H1 (cell line): ENCODE data around the gene LRCH3. TPM values are rescaled to one million over a fixed set of nuclear protein-coding genes. Genes with fewer than 3 reads are reported as not detected.

ENCODE experiments used
- CTCF ChIA-PET: fragments of 300-600 bp; sonication (Branson Sonifier 250); formaldehyde crosslinking; loops from one replicate; lab custom pipeline; 2021; ENCODE audit not compliant: partially characterized antibody; lab: Charles Lee
- POLR2A ChIA-PET: fragments of 300-600 bp; sonication (Branson Sonifier 250); formaldehyde crosslinking; loops from one replicate; lab custom pipeline; 2021; ENCODE audit warnings: inconsistent platforms; ENCODE audit not compliant: partially characterized antibody; lab: Charles Lee
- DNase-seq, 2 experiments: peaks; one replicate each; pipeline versions ENCODE4 v3.0.0 to v3.0.0-alpha.2; 2010 to 2022; ENCODE audit warnings: low spot score in 2 of 2, low read depth in 1 of 2, mixed read lengths in 1 of 2
- FAIRE-seq: peaks from 2 replicates; lab custom pipeline; 2011; peaks lifted over from hg19 to GRCh38; lab: Jason Lieb, UNC
- H2AFZ ChIP-seq: 2 replicates; pipeline ENCODE4 v1.8.1; 2012; ENCODE audit warnings: low read length, inconsistent platforms
- H2AK5ac ChIP-seq: 2 replicates; pipeline ENCODE4 v1.6.1; 2013; ENCODE audit warnings: low read depth, low read length
- H2BK120ac ChIP-seq: replicated peaks from 2 replicates; pipeline ENCODE3; 2013; ENCODE audit warnings: low read depth, low read length, inconsistent platforms
- H2BK12ac ChIP-seq: 2 replicates; pipeline ENCODE4 v1.6.1; 2013; ENCODE audit warnings: low read depth, low read length
- H2BK15ac ChIP-seq: 2 replicates; pipeline ENCODE4 v1.6.1; 2013; ENCODE audit warnings: low read length
- H2BK20ac ChIP-seq: 2 replicates; pipeline ENCODE4 v1.6.1; 2013; ENCODE audit warnings: low read length
- H2BK5ac ChIP-seq: 2 replicates; pipeline ENCODE4 v1.6.1; 2013; ENCODE audit warnings: low read depth, low read length
- H3K14ac ChIP-seq: 2 replicates; pipeline ENCODE4 v1.6.1; 2013; ENCODE audit warnings: inconsistent platforms; ENCODE audit not compliant: insufficient read length
- H3K18ac ChIP-seq: 2 replicates; pipeline ENCODE4 v1.6.1; 2013; ENCODE audit warnings: low read length; ENCODE audit errors: extremely low read depth
- H3K23ac ChIP-seq: 2 replicates; pipeline ENCODE4 v1.6.1; 2013; ENCODE audit warnings: inconsistent platforms; ENCODE audit not compliant: insufficient read length
- H3K23me2 ChIP-seq: 2 replicates; pipeline ENCODE4 v1.6.1; 2013; ENCODE audit warnings: low read depth, low read length
- H3K27ac ChIP-seq: 2 replicates; pipeline ENCODE4 v1.6.1; 2011; ENCODE audit warnings: low read depth, low read length, inconsistent platforms
- H3K27me3 ChIP-seq, 4 experiments: replicated peaks in 1 of 4; 1 replicate in 1 of 4; 2 replicates in 3 of 4; pipeline versions ENCODE4 v1.6.1 to v1.8.1; 2011 to 2013; ENCODE audit warnings: low read length in 3 of 4, mild to moderate bottlenecking in 3 of 4, inconsistent platforms in 2 of 4, mixed read lengths in 2 of 4, moderate library complexity in 1 of 4; ENCODE audit not compliant: control insufficient read depth in 3 of 4, insufficient read depth in 3 of 4; ENCODE audit errors: extremely low read depth in 1 of 4
- H3K36me3 ChIP-seq, 4 experiments: 2 replicates each; pipeline versions ENCODE4 v1.6.1 to v1.8.1; 2011 to 2013; ENCODE audit warnings: mild to moderate bottlenecking in 4 of 4, low read length in 3 of 4, moderate library complexity in 2 of 4, control low read depth in 1 of 4, inconsistent platforms in 1 of 4; ENCODE audit not compliant: insufficient read depth in 4 of 4, control insufficient read depth in 2 of 4
- H3K4ac ChIP-seq: replicated peaks from 2 replicates; pipeline ENCODE3; 2013; ENCODE audit warnings: low read length, low read depth, mixed read lengths, inconsistent platforms; ENCODE audit not compliant: insufficient read length
- H3K4me1 ChIP-seq, 4 experiments: replicated peaks in 1 of 4; 1 replicate in 1 of 4; 2 replicates in 3 of 4; pipeline versions ENCODE4 v1.6.1 to v1.8.1; 2011 to 2013; ENCODE audit warnings: low read length in 3 of 4, inconsistent platforms in 2 of 4, mixed read lengths in 1 of 4; ENCODE audit not compliant: insufficient read depth in 4 of 4, control insufficient read depth in 3 of 4
- H3K4me2 ChIP-seq, 2 experiments: 2 replicates each; pipeline versions ENCODE4 v1.6.1 to v1.8.1; 2011 to 2013; ENCODE audit warnings: low read depth in 2 of 2, low read length in 2 of 2, control low read depth in 1 of 2, inconsistent platforms in 1 of 2, mild to moderate bottlenecking in 1 of 2; ENCODE audit not compliant: insufficient read depth in 1 of 2
- H3K4me3 ChIP-seq, 4 experiments: fragments of 200-600, 300-600 bp in 1 of 4; sonication (generic), shearing (Covaris generic), sonication (Bioruptor Twin) in 1 of 4; 2 replicates each; pipeline versions ENCODE4 v1.5.1 to v1.8.1; 2011 to 2016; ENCODE audit warnings: low read length in 4 of 4, low read depth in 3 of 4, control low read depth in 2 of 4, inconsistent platforms in 2 of 4, mild to moderate bottlenecking in 2 of 4, mixed read lengths in 1 of 4, moderate library complexity in 1 of 4; ENCODE audit not compliant: insufficient read depth in 2 of 4; ENCODE audit errors: extremely low read depth in 1 of 4
- H3K56ac ChIP-seq: replicated peaks from 2 replicates; pipeline ENCODE3; 2013; ENCODE audit warnings: low read depth, mild to moderate bottlenecking, mixed read lengths, low read length, inconsistent platforms; ENCODE audit not compliant: insufficient read length
- H3K79me1 ChIP-seq: 2 replicates; pipeline ENCODE4 v1.6.1; 2013; ENCODE audit warnings: low read depth, low read length, control low read depth
- H3K79me2 ChIP-seq, 2 experiments: 2 replicates each; pipeline versions ENCODE4 v1.6.1 to v1.8.1; 2012 to 2013; ENCODE audit warnings: low read length in 2 of 2, mild to moderate bottlenecking in 2 of 2, inconsistent platforms in 1 of 2; ENCODE audit not compliant: insufficient read depth in 2 of 2, control insufficient read depth in 1 of 2
- H3K9ac ChIP-seq, 4 experiments: replicated peaks in 1 of 4; 1 replicate in 1 of 4; 2 replicates in 3 of 4; pipeline versions ENCODE4 v1.6.1 to v1.8.1; 2011 to 2013; ENCODE audit warnings: low read depth in 3 of 4, low read length in 3 of 4, control low read depth in 2 of 4, mild to moderate bottlenecking in 2 of 4, moderate library complexity in 2 of 4, inconsistent platforms in 1 of 4; ENCODE audit errors: extremely low read depth in 1 of 4
- H3K9me3 ChIP-seq, 2 experiments: 2 replicates each; pipeline versions ENCODE4 v1.6.1 to v1.8.1; 2012 to 2013; ENCODE audit warnings: mild to moderate bottlenecking in 2 of 2, moderate library complexity in 2 of 2, control low read depth in 1 of 2, inconsistent platforms in 1 of 2, low read depth in 1 of 2, low read length in 1 of 2, mixed read lengths in 1 of 2; ENCODE audit not compliant: insufficient read depth in 2 of 2
- H4K20me1 ChIP-seq, 2 experiments: replicated peaks in 1 of 2; 2 replicates each; pipeline versions ENCODE3 to v1.8.1; 2011 to 2013; ENCODE audit warnings: inconsistent platforms in 2 of 2, low read length in 2 of 2, mild to moderate bottlenecking in 1 of 2; ENCODE audit not compliant: insufficient read depth in 2 of 2, control insufficient read depth in 1 of 2
- H4K5ac ChIP-seq: 2 replicates; pipeline ENCODE4 v1.6.1; 2013; ENCODE audit warnings: low read length, low read depth, mixed read lengths, inconsistent platforms; ENCODE audit not compliant: insufficient read length
- H4K8ac ChIP-seq: 2 replicates; pipeline ENCODE4 v1.8.0; 2013; ENCODE audit warnings: mild to moderate bottlenecking, moderate library complexity, low read length, inconsistent platforms; ENCODE audit not compliant: insufficient read depth; ENCODE audit errors: extremely low read depth
- H4K91ac ChIP-seq: replicated peaks from 2 replicates; pipeline ENCODE3; 2013; ENCODE audit warnings: low read length, mixed read lengths, inconsistent platforms; ENCODE audit not compliant: insufficient read length
- BCL11A ChIP-seq, 2 experiments: IDR thresholded peaks; one replicate each; pipeline ENCODE4 v1.6.1; 2011; ENCODE audit warnings: low read depth in 2 of 2, low read length in 2 of 2, mild to moderate bottlenecking in 2 of 2
- EZH2 ChIP-seq: fragments of 200-600 bp; sonication (generic); IDR thresholded peaks from 2 replicates; pipeline ENCODE4 v1.7.1; 2012; ENCODE audit warnings: low read depth, mild to moderate bottlenecking, moderate library complexity, low read length, inconsistent platforms; ENCODE audit not compliant: severe bottlenecking
- FOSL1 ChIP-seq: IDR thresholded peaks from 2 replicates; pipeline ENCODE4 v1.6.1; 2011; ENCODE audit warnings: mild to moderate bottlenecking, low read depth, low read length, moderate library complexity; ENCODE audit not compliant: insufficient read depth
- KDM5A ChIP-seq: fragments of 200-600 bp; IDR thresholded peaks from 2 replicates; pipeline ENCODE4 v1.7.1; 2012; ENCODE audit warnings: mild to moderate bottlenecking, low read length, inconsistent platforms, mixed read lengths
- NRF1 ChIP-seq: IDR thresholded peaks from 2 replicates; pipeline ENCODE4 v1.6.1; 2011; ENCODE audit warnings: mild to moderate bottlenecking, low read depth, low read length, improper control_type of control experiment
- SIN3A ChIP-seq, 2 experiments: IDR thresholded peaks in 1 of 2; conservative IDR thresholded peaks in 1 of 2; 2 replicates each; pipeline ENCODE4 v1.6.1; 2011 to 2012; ENCODE audit warnings: low read length in 2 of 2, improper control_type of control experiment in 1 of 2, low read depth in 1 of 2, mild to moderate bottlenecking in 1 of 2
- SIX5 ChIP-seq: IDR thresholded peaks from 2 replicates; pipeline ENCODE4 v1.6.1; 2011; ENCODE audit warnings: mild to moderate bottlenecking, low read depth, low read length
- SP2 ChIP-seq: IDR thresholded peaks from 2 replicates; pipeline ENCODE4 v1.6.1; 2012; ENCODE audit warnings: mild to moderate bottlenecking, low read length, inconsistent platforms
- SUZ12 ChIP-seq: fragments of 200-600 bp; sonication (generic); IDR thresholded peaks from 2 replicates; pipeline ENCODE4 v1.6.1; 2012; ENCODE audit warnings: mild to moderate bottlenecking, inconsistent platforms, low read length, moderate library complexity, mixed read lengths
- WGBS, 2 experiments: shearing (Covaris generic) in 1 of 2; methylation state at CpG; one replicate each; pipeline versions ENCODE4 v1.1.6 to v1.1.7; 2013 to 2015; ENCODE audit warnings: low lambda C conversion rate in 2 of 2, mixed read lengths in 2 of 2, inconsistent platforms in 1 of 2, low coverage in 1 of 2, missing lambda C conversion rate in 1 of 2; ENCODE audit not compliant: insufficient replicate concordance in 2 of 2, insufficient coverage in 1 of 2, insufficient read length in 1 of 2; ENCODE audit errors: extremely low coverage in 1 of 2, missing lambda C conversion rate in 1 of 2; 5-methylcytosine and 5-hydroxymethylcytosine counted together
- polyA plus RNA-seq, 7 experiments: library from polyadenylated mRNA; depleted of rRNA in 3 of 7; stranded (reverse) in 5 of 7; unstranded in 2 of 7; fragments of >200 nt in 5 of 7; fragments of 200-250 nt in 2 of 7; gene quantifications; 1 replicate in 5 of 7; 2 replicates in 1 of 7; 4 replicates in 1 of 7; pipeline versions ENCODE4 v1.2.1 to v1.2.3, GENCODE V29; 2011 to 2013; ENCODE audit warnings: missing spikeins in 2 of 7, mixed read lengths in 2 of 7
- total RNA-seq: library from RNA; stranded (reverse); fragmentation: NEBNext Ultra II Directional; extraction: Animal tissue kit (Norgen Biotek cat#: 25700); gene quantifications from 2 replicates; pipeline ENCODE4 v1.2.1, GENCODE V29; 2021

The LRCH3 gene
- total and polyA plus RNA-seq, 2 of the 8 experiments (the other 6 are each of a cell fraction or from before 2014, with no cell fraction given): 58.4 to 66.0 TPM

GRCh38 chr3:197787412-197787811, 3.6 kb upstream of the LRCH3 start:
- POLR2A ChIA-PET: no interaction called here
- TF ChIP-seq SIX5 (no peak), FOSL1 (no peak), SUZ12 (no peak), BCL11A (IDR thresholded peaks at IDR 0.05; ENCODE audit: low read depth in 2 of 2, low read length in 2 of 2) (no peak), EZH2 (no peak), SP2 (no peak), KDM5A (no peak), NRF1 (no peak), SIN3A (conservative IDR thresholded peaks at IDR 0.05 in 1 of 2, IDR thresholded peaks at IDR 0.05 in 1 of 2; ENCODE audit: low read depth in 1 of 2, low read length in 2 of 2) (no peak)

More at GRCh38 chr3:197787412-197787811, 3.6 kb upstream of the LRCH3 start:
- Histone ChIP-seq H3K4ac (no peak overlapping the region), H4K5ac (no peak overlapping the region), H3K9me3 (no peaks in the 10 kb centered on the region), H3K23me2 (no peaks in the 10 kb centered on the region), H3K4me2 (no peak overlapping the region), H2AK5ac (no peak overlapping the region), H3K23ac (no peak overlapping the region), H3K27me3 (no peaks in the 10 kb centered on the region), H4K20me1 (no peaks in the 10 kb centered on the region), H3K4me3 (no peak overlapping the region), H2BK12ac (no peak overlapping the region), H3K4me1 (no peaks in the 10 kb centered on the region), H4K91ac (no peak overlapping the region), H2BK20ac (no peak overlapping the region), H3K9ac (no peak overlapping the region), H3K79me2 (peaks cover 0 to 8% of the 10 kb centered on the region in 2 experiments; a peak in 3 of 4 replicates), H3K14ac (no peak overlapping the region), H3K56ac (no peak overlapping the region), H2BK5ac (no peak overlapping the region), H3K27ac (no peak overlapping the region), H4K8ac (no peak overlapping the region), H2AFZ (no peak overlapping the region), H2BK15ac (no peak overlapping the region), H3K36me3 (no peaks in the 10 kb centered on the region), H2BK120ac (no peak overlapping the region), H3K79me1 (no peaks in the 10 kb centered on the region), H3K18ac (no peak overlapping the region)
- DNase-seq: no peak
- WGBS, 2 experiments: 100% methylated on average over 1 of the region's 1 CpG; no CpG with 5 or more reads in 1 of the 2 experiments
- CTCF ChIA-PET: interaction anchor here (0.6 to 1.2 kb wide), 3 partner anchors 38 to 1181 kb away, joined by 3 read pairs; no protein-coding TSS in a partner anchor
- no peak for FAIRE-seq
